ENCODE measurements around the gene NAGLU. TPM values are rescaled to one million over a fixed set of nuclear protein-coding genes. Genes with fewer than 3 reads are reported as not detected.

NAGLU gene
- total and polyA plus RNA-seq, 2 experiments from 2014 or later = 12.0 to 31.2 TPM

DNA sequence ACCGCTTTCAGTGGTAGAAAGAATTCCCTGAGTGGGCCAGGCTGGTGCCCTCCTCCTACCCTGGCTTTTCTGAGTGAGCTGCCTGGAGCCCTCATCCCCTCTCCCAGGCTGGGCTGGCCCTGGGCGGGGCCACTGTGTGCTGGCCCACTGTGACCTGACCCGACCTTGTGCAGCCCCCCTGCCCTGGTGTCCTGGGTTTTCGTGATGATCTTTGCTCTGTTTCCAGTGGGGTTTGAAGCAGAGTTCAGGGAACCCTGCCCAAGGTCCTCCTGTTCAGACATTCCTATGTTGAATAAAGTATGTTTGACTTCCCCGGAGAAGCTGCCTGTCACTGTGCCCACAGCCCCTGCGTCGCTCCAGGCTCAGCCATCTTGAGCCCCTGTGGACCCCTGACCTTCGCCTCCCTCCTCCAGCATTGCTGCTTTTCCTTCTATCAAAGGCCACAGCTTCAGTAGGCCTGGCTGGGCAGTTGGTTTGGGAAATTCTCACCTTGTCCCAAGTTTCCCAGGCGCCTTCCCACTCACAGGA is 13.7 kb upstream of the NAGLU start:
- H3K9me2 ChIP-seq (ENCODE audit: insufficient read depth) = no peaks in the 10 kb centered on the region
- H3K4me1 ChIP-seq (ENCODE audit: insufficient read depth) = peaks cover 23% of the 10 kb centered on the region
- H3K36me3 ChIP-seq (ENCODE audit: insufficient read depth) = no peaks in the 10 kb centered on the region
- Mint-ChIP-seq H3K36me3 (ENCODE audit: low read depth) (peaks cover 26% of the 10 kb centered on the region), H3K27ac (no peak overlapping the region), H3K9me3 (no peaks in the 10 kb centered on the region), H3K27me3 (ENCODE audit: insufficient read depth, low read depth, poor library complexity) (peaks cover 30% of the 10 kb centered on the region), H3K4me1 (peaks cover 44% of the 10 kb centered on the region), H3K4me3 (no peak overlapping the region; the same call in 2 of the 3 replicates)
- no peak overlapping the region for H3K4me3 ChIP-seq
- no peak for DNase-seq (ENCODE audit: low spot score)
- H3K27me3 ChIP-seq (ENCODE audit: insufficient read depth) = no peaks in the 10 kb centered on the region
- no peak for TF ChIP-seq EZH2phosphoT487 (IDR thresholded peaks at IDR 0.05; ENCODE audit: unreplicated experiment)
- TF ChIP-seq ZNF462 (CRISPR knock-in tag; IDR thresholded peaks at IDR 0.05) = no peak
- TF ChIP-seq, protein P1, sequence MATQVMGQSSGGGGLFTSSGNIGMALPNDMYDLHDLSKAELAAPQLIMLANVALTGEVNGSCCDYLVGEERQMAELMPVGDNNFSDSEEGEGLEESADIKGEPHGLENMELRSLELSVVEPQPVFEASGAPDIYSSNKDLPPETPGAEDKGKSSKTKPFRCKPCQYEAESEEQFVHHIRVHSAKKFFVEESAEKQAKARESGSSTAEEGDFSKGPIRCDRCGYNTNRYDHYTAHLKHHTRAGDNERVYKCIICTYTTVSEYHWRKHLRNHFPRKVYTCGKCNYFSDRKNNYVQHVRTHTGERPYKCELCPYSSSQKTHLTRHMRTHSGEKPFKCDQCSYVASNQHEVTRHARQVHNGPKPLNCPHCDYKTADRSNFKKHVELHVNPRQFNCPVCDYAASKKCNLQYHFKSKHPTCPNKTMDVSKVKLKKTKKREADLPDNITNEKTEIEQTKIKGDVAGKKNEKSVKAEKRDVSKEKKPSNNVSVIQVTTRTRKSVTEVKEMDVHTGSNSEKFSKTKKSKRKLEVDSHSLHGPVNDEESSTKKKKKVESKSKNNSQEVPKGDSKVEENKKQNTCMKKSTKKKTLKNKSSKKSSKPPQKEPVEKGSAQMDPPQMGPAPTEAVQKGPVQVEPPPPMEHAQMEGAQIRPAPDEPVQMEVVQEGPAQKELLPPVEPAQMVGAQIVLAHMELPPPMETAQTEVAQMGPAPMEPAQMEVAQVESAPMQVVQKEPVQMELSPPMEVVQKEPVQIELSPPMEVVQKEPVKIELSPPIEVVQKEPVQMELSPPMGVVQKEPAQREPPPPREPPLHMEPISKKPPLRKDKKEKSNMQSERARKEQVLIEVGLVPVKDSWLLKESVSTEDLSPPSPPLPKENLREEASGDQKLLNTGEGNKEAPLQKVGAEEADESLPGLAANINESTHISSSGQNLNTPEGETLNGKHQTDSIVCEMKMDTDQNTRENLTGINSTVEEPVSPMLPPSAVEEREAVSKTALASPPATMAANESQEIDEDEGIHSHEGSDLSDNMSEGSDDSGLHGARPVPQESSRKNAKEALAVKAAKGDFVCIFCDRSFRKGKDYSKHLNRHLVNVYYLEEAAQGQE (IDR thresholded peaks at IDR 0.05; ENCODE audit: unreplicated experiment) = no peak
- no peak for TF ChIP-seq POLR2AphosphoS5 (IDR thresholded peaks at IDR 0.05; ENCODE audit: low read depth)
- TF ChIP-seq CREB1 (CRISPR knock-in tag; IDR thresholded peaks at IDR 0.05; ENCODE audit: low read depth) = no peak
- TF ChIP-seq JUNB (IDR thresholded peaks at IDR 0.05; ENCODE audit: unreplicated experiment) = no peak
- no peak for TF ChIP-seq STAT1 (IDR thresholded peaks at IDR 0.05; ENCODE audit: unreplicated experiment)
- ATAC-seq = no peak
- H3K4me2 ChIP-seq = no peak overlapping the region
- H3F3A ChIP-seq (replicated peaks; ENCODE audit: low read depth) = peaks cover 15% of the 10 kb centered on the region
- peaks cover 14% of the 10 kb centered on the region for H4K20me1 ChIP-seq (replicated peaks; ENCODE audit: insufficient read depth)
- no peak overlapping the region for H3K27ac ChIP-seq (ENCODE audit: low read depth)
- no peak overlapping the region for H2AFZ ChIP-seq
- no peaks in the 10 kb centered on the region for H3K79me2 ChIP-seq (replicated peaks; ENCODE audit: insufficient read depth)
